HCT116 (cell line): ENCODE data around the gene MAPK6. TPM values are rescaled to one million over a fixed set of nuclear protein-coding genes. Genes with fewer than 3 reads are reported as not detected.

Experiments used
- ATAC-seq: fragments of 200-7000 bp; cut with Tn5 transposase; 2 replicates; pipeline ENCODE4 v1.9.1; 2020; ENCODE audit warnings: mild to moderate bottlenecking, moderate library complexity
- BruUV-seq: library from RNA; stranded (reverse); fragments of 400-500 nt; replicated peaks from 2 replicates; lab custom pipeline; 2021; lab: Mats Ljungman, UMichigan
- CTCF ChIA-PET: fragments of 300-600 bp; sonication (Branson Sonifier 250); formaldehyde crosslinking; loops from one replicate; lab custom pipeline; 2021; ENCODE audit warnings: antibody characterized with exemption; lab: Charles Lee
- POLR2A ChIA-PET: fragments of 300-600, 350-600 bp; sonication (Branson Sonifier 250); formaldehyde crosslinking; loops from one replicate; lab custom pipeline; 2021; ENCODE audit warnings: antibody characterized with exemption; lab: Charles Lee
- RAD21 ChIA-PET, 2 experiments: fragments of 300-600 bp; sonication (Branson Sonifier 250); formaldehyde crosslinking; loops; one replicate each; lab custom pipeline; 2023; ENCODE audit warnings: low total read pairs in 2 of 2; ENCODE audit not compliant: uncharacterized antibody in 2 of 2, unreplicated experiment in 2 of 2, low non-redundant PET in 1 of 2; lab: Charles Lee
- DNase-seq: peaks from one replicate; pipeline ENCODE4 v3.0.0-alpha.2; 2010; ENCODE audit warnings: low read depth, low spot score
- H2AFZ ChIP-seq: fragments of 200-600 bp; shearing (Covaris generic), sonication (generic); 2 replicates; pipeline ENCODE4 v1.6.1; 2017; ENCODE audit warnings: low read depth, mixed run types, mixed read lengths, antibody characterized with exemption, low read length; ENCODE audit not compliant: poor library complexity, severe bottlenecking
- H3K27ac ChIP-seq: 2 replicates; pipeline ENCODE4 v1.5.1; 2012; ENCODE audit warnings: low read depth, low read length
- H3K27me3 ChIP-seq: fragments of 200-600 bp; sonication (generic); 2 replicates; pipeline ENCODE4 v1.6.1; 2016; ENCODE audit warnings: mixed run types, low read length, mixed read lengths; ENCODE audit not compliant: insufficient read depth
- H3K36me3 ChIP-seq, 2 experiments: fragments of 200-500 bp in 1 of 2; fragments of 200-600 bp in 1 of 2; sonication (Bioruptor generic) in 1 of 2; sonication (generic) in 1 of 2; 2 replicates each; pipeline versions ENCODE4 v1.5.1 to v1.6.1; 2014 to 2016; ENCODE audit warnings: low read length in 2 of 2, inconsistent platforms in 1 of 2, mixed read lengths in 1 of 2, mixed run types in 1 of 2; ENCODE audit not compliant: insufficient read depth in 2 of 2, control insufficient read depth in 1 of 2
- H3K4me1 ChIP-seq, 2 experiments: fragments of 200-600 bp in 1 of 2; sonication (generic) in 1 of 2; 2 replicates each; pipeline versions ENCODE4 v1.5.1 to v1.6.1; 2012 to 2017; ENCODE audit warnings: low read length in 2 of 2, inconsistent platforms in 1 of 2, mild to moderate bottlenecking in 1 of 2, mixed read lengths in 1 of 2, mixed run types in 1 of 2, moderate library complexity in 1 of 2; ENCODE audit not compliant: insufficient read depth in 2 of 2, control insufficient read depth in 1 of 2
- H3K4me2 ChIP-seq: fragments of 200-600 bp; sonication (generic); 2 replicates; pipeline ENCODE4 v1.6.1; 2017; ENCODE audit warnings: mixed run types, low read length, mixed read lengths
- H3K4me3 ChIP-seq, 2 experiments: fragments of 200-600 bp in 1 of 2; sonication (generic) in 1 of 2; replicated peaks in 1 of 2; 2 replicates each; pipeline ENCODE4 v1.5.1; 2011 to 2016; ENCODE audit warnings: low read length in 2 of 2, control low read depth in 1 of 2, low read depth in 1 of 2, mild to moderate bottlenecking in 1 of 2, mixed read lengths in 1 of 2, mixed run types in 1 of 2
- H3K79me2 ChIP-seq: fragments of 200-600 bp; sonication (generic); 2 replicates; pipeline ENCODE4 v1.6.1; 2017; ENCODE audit warnings: mild to moderate bottlenecking, mixed run types, low read length, moderate library complexity, mixed read lengths; ENCODE audit not compliant: insufficient read depth
- H3K9ac ChIP-seq: fragments of 200-600 bp; sonication (generic); 2 replicates; pipeline ENCODE4 v1.6.1; 2016; ENCODE audit warnings: low read length, mixed read lengths
- H3K9me2 ChIP-seq: fragments of 200-600 bp; sonication (generic), shearing (Covaris generic); 2 replicates; pipeline ENCODE4 v1.6.1; 2017; ENCODE audit warnings: mixed run types, mild to moderate bottlenecking, moderate library complexity; ENCODE audit not compliant: insufficient read depth
- H3K9me3 ChIP-seq, 2 experiments: fragments of 200-500 bp in 1 of 2; fragments of 200-600 bp in 1 of 2; sonication (Bioruptor generic) in 1 of 2; sonication (generic) in 1 of 2; 2 replicates each; pipeline ENCODE4 v1.6.1; 2014 to 2017; ENCODE audit warnings: low read length in 2 of 2, mixed read lengths in 2 of 2, inconsistent platforms in 1 of 2, low read depth in 1 of 2, mild to moderate bottlenecking in 1 of 2, mixed run types in 1 of 2, moderate library complexity in 1 of 2; ENCODE audit not compliant: control insufficient read depth in 1 of 2, insufficient read depth in 1 of 2
- H4K20me1 ChIP-seq: fragments of 200-600 bp; sonication (generic), shearing (Covaris generic); 2 replicates; pipeline ENCODE4 v1.6.1; 2017; ENCODE audit warnings: mixed run types, mild to moderate bottlenecking, moderate library complexity; ENCODE audit not compliant: insufficient read depth
- CBX3 ChIP-seq: IDR thresholded peaks from 2 replicates; pipeline ENCODE4 v1.6.1; 2012; ENCODE audit warnings: low read depth
- CEBPB ChIP-seq: IDR thresholded peaks from 2 replicates; pipeline ENCODE4 v1.6.1; 2012; ENCODE audit warnings: low read depth
- ELF1 ChIP-seq: IDR thresholded peaks from 2 replicates; pipeline ENCODE4 v1.6.1; 2012; ENCODE audit warnings: low read depth, borderline replicate concordance
- EZH2 ChIP-seq: fragments of 200-600 bp; sonication (generic); IDR thresholded peaks from 2 replicates; pipeline ENCODE4 v1.6.1; 2017; ENCODE audit warnings: antibody characterized with exemption, mixed run types
- FOSL1 ChIP-seq: IDR thresholded peaks from 2 replicates; pipeline ENCODE4 v1.6.1; 2012; ENCODE audit warnings: low read depth
- JUND ChIP-seq: IDR thresholded peaks from 2 replicates; pipeline ENCODE4 v1.6.1; 2012
- POLR2AphosphoS5 ChIP-seq: IDR thresholded peaks from 2 replicates; pipeline ENCODE4 v1.6.1; 2011; ENCODE audit warnings: mild to moderate bottlenecking, low read depth, low read length, moderate library complexity
- SIN3A ChIP-seq: IDR thresholded peaks from 2 replicates; pipeline ENCODE4 v1.6.1; 2012; ENCODE audit warnings: low read depth
- SP1 ChIP-seq: IDR thresholded peaks from 2 replicates; pipeline ENCODE4 v1.6.1; 2012; ENCODE audit warnings: low read depth
- SRF ChIP-seq: IDR thresholded peaks from 2 replicates; pipeline ENCODE4 v1.6.1; 2012; ENCODE audit warnings: low read depth
- TCF7L2 ChIP-seq: IDR thresholded peaks from 2 replicates; pipeline ENCODE4 v1.7.0; 2011; ENCODE audit warnings: borderline replicate concordance, inconsistent platforms; ENCODE audit not compliant: insufficient read depth, insufficient read length; ENCODE audit errors: extremely low read depth
- YY1 ChIP-seq: IDR thresholded peaks from 2 replicates; pipeline ENCODE4 v1.6.1; 2011; ENCODE audit warnings: low read length, low read depth, moderate library complexity, mild to moderate bottlenecking; ENCODE audit not compliant: insufficient replicate concordance; ENCODE audit errors: extremely low read depth
- ZNF274 ChIP-seq: fragments of 200-500 bp; sonication (Bioruptor generic); IDR thresholded peaks from 2 replicates; pipeline ENCODE4 v1.6.1; 2014; ENCODE audit warnings: mild to moderate bottlenecking, low read depth, low read length, inconsistent platforms
- intact Hi-C: fragments of 100-400 bp; cut with micrococcal nuclease; formaldehyde crosslinking; loops from 2 replicates; pipeline ENCODE4 v1.10.0; 2022
- total RNA-seq: library from RNA; stranded (reverse); gene quantifications from one replicate; pipeline ENCODE4 v1.2.1, GENCODE V29; 2021; ENCODE audit not compliant: unreplicated experiment
- TF ChIP-seq, protein P1 (sequence below): IDR thresholded peaks from 2 replicates; pipeline ENCODE4 v1.6.1; 2011; ENCODE audit warnings: mild to moderate bottlenecking, low read length, moderate library complexity; ENCODE audit not compliant: insufficient replicate concordance; ENCODE audit errors: extremely low read depth
- TF ChIP-seq, protein P2 (sequence below): IDR thresholded peaks from 2 replicates; pipeline ENCODE4 v1.6.1; 2012
- TF ChIP-seq, protein P3 (sequence below), 3 experiments: fragments of 200-600 bp in 1 of 3; sonication (generic) in 1 of 3; IDR thresholded peaks in 2 of 3; conservative IDR thresholded peaks in 1 of 3; 2 replicates each; pipeline ENCODE4 v1.5.1; 2012 to 2017; ENCODE audit warnings: low read depth in 2 of 3, low read length in 2 of 3, antibody characterized with exemption in 1 of 3, borderline replicate concordance in 1 of 3, control low read depth in 1 of 3, mild to moderate bottlenecking in 1 of 3, mixed read lengths in 1 of 3, mixed run types in 1 of 3, moderate library complexity in 1 of 3; ENCODE audit not compliant: insufficient read depth in 1 of 3

Gene MAPK6
- total RNA-seq, 1 experiment from 2014 or later: 57.4 TPM

DNA sequence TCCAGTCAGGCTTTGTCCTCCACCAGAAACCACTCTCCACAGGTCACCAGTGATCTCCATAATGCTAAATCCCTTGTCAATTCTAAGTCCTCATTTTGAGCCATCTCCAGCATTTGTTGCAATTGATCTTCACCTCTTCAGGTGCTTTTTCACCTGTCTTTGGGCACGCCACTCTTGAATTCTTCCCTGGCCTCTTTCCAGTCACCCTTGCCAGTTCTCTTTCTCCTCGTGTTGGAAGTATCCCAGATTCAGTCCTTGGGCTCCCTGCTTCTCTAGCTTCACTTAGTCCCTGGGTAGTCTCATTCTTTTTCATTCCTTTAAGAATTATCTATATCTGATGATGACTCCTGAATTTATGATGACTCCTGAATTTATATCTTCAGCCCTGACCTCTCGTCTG lies 37.5 kb downstream of the MAPK6 start:
- DNase-seq: no peak
- Histone ChIP-seq H3K4me1 (peaks cover 12 to 32% of the 10 kb centered on the region in 2 experiments), H3K79me2 (peaks cover 31% of the 10 kb centered on the region; the same call in 1 of the 2 replicates), H3K9ac (no peak overlapping the region), H3K9me3 (no peaks in the 10 kb centered on the region), H3K36me3 (peaks cover 10 to 37% of the 10 kb centered on the region in 2 experiments; a peak in 3 of 4 replicates), H3K4me2 (no peak overlapping the region), H3K9me2 (no peaks in the 10 kb centered on the region), H3K27me3 (no peaks in the 10 kb centered on the region), H4K20me1 (no peaks in the 10 kb centered on the region), H3K4me3 (no peak overlapping the region), H2AFZ (no peak overlapping the region), H3K27ac (no peak overlapping the region)
- ChIA-PET RAD21 (interaction anchor here in 1 of 2 experiments (0.6 kb wide), 1 partner anchor 85 kb away, joined by 3 read pairs; the partner anchor contains the start of gene LEO1), CTCF (no interaction called here), POLR2A (no interaction called here)
- no TSS peak for BruUV-seq
- ATAC-seq: no peak
- intact Hi-C loops: no loop called here
- TF ChIP-seq ZNF274 (no peak), SRF (no peak), YY1 (no peak)
- TF ChIP-seq, protein P1, sequence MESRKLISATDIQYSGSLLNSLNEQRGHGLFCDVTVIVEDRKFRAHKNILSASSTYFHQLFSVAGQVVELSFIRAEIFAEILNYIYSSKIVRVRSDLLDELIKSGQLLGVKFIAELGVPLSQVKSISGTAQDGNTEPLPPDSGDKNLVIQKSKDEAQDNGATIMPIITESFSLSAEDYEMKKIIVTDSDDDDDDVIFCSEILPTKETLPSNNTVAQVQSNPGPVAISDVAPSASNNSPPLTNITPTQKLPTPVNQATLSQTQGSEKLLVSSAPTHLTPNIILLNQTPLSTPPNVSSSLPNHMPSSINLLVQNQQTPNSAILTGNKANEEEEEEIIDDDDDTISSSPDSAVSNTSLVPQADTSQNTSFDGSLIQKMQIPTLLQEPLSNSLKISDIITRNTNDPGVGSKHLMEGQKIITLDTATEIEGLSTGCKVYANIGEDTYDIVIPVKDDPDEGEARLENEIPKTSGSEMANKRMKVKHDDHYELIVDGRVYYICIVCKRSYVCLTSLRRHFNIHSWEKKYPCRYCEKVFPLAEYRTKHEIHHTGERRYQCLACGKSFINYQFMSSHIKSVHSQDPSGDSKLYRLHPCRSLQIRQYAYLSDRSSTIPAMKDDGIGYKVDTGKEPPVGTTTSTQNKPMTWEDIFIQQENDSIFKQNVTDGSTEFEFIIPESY: no peak
- TF ChIP-seq, protein P2, sequence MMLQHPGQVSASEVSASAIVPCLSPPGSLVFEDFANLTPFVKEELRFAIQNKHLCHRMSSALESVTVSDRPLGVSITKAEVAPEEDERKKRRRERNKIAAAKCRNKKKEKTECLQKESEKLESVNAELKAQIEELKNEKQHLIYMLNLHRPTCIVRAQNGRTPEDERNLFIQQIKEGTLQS: no peak

DNA sequence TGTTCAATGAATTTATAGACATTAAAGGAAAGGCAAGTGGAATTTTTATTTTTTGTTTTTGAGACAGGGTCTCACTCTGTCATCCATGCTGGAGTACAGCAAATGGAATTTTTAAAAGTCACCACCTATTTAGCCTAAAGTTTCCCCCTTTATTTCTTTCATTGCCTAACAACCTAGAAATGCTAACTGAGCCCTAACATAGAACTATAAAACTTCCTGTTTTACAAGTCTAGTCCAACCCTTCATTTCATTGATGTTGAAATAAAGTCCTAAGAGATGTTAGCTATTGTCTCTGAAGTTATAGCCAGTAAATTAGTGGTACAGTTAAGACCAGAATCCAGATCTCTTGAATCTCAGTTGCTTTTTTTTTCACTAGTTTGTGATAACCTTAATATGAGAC lies 39.0 kb downstream of the MAPK6 start:
- Histone ChIP-seq H3K9ac (no peak overlapping the region), H2AFZ (no peak overlapping the region), H3K36me3 (peaks cover 10 to 35% of the 10 kb centered on the region in 2 experiments; a peak in 3 of 4 replicates), H3K27me3 (no peaks in the 10 kb centered on the region), H3K4me3 (no peak overlapping the region), H3K79me2 (peaks cover 24% of the 10 kb centered on the region; the same call in 1 of the 2 replicates), H3K4me1 (peaks cover 12 to 25% of the 10 kb centered on the region in 2 experiments), H3K27ac (no peak overlapping the region), H3K4me2 (no peak overlapping the region), H4K20me1 (no peaks in the 10 kb centered on the region), H3K9me2 (no peaks in the 10 kb centered on the region), H3K9me3 (no peaks in the 10 kb centered on the region)
- intact Hi-C loops: no loop called here
- RAD21 ChIA-PET: no interaction called here
- DNase-seq (no peak), ATAC-seq (no peak)
- BruUV-seq: no TSS peak
- POLR2A ChIA-PET: no interaction called here
- CTCF ChIA-PET: no interaction called here
- TF ChIP-seq SIN3A (no peak), SP1 (no peak), CEBPB (no peak), YY1 (no peak), FOSL1 (no peak), ELF1 (no peak), ZNF274 (no peak), JUND (no peak), CBX3 (no peak), EZH2 (no peak), POLR2AphosphoS5 (no peak), TCF7L2 (no peak)
- TF ChIP-seq, protein P2: no peak
- TF ChIP-seq, protein P3, sequence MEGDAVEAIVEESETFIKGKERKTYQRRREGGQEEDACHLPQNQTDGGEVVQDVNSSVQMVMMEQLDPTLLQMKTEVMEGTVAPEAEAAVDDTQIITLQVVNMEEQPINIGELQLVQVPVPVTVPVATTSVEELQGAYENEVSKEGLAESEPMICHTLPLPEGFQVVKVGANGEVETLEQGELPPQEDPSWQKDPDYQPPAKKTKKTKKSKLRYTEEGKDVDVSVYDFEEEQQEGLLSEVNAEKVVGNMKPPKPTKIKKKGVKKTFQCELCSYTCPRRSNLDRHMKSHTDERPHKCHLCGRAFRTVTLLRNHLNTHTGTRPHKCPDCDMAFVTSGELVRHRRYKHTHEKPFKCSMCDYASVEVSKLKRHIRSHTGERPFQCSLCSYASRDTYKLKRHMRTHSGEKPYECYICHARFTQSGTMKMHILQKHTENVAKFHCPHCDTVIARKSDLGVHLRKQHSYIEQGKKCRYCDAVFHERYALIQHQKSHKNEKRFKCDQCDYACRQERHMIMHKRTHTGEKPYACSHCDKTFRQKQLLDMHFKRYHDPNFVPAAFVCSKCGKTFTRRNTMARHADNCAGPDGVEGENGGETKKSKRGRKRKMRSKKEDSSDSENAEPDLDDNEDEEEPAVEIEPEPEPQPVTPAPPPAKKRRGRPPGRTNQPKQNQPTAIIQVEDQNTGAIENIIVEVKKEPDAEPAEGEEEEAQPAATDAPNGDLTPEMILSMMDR (IDR thresholded peaks at IDR 0.05 in 2 of 3, conservative IDR thresholded peaks at IDR 0.05 in 1 of 3; ENCODE audit: borderline replicate concordance in 1 of 3, insufficient read depth in 1 of 3, low read depth in 2 of 3, low read length in 2 of 3): no peak
